GM13976 (cell line): ENCODE measurements around the gene APIP.

ENCODE experiments used
- DNase-seq: peaks from one replicate; pipeline ENCODE4 v3.0.0; 2012; ENCODE audit warnings: low spot score
- CTCF ChIP-seq: IDR thresholded peaks from 2 replicates; pipeline ENCODE4 v1.5.1; 2012; ENCODE audit warnings: borderline replicate concordance, mild to moderate bottlenecking; ENCODE audit not compliant: insufficient read depth; ENCODE audit errors: extremely low read depth, missing control alignments, control extremely low read depth
- in situ Hi-C: fragments of 300-500 bp; cut with MboI; formaldehyde crosslinking; loops from one replicate; pipeline ENCODE4 v1.12.0; 2022; ENCODE audit warnings: low sequenced_read_pairs, mixed read lengths, inconsistent platforms; ENCODE audit not compliant: unreplicated experiment

APIP gene

GRCh38 chr11:34840736-34841386, 75.3 kb downstream of the APIP start:
- in situ Hi-C loops = no loop called here
- peak; percentile 49 for DNase-seq
- peak; percentile 71 for TF ChIP-seq CTCF

DNA sequence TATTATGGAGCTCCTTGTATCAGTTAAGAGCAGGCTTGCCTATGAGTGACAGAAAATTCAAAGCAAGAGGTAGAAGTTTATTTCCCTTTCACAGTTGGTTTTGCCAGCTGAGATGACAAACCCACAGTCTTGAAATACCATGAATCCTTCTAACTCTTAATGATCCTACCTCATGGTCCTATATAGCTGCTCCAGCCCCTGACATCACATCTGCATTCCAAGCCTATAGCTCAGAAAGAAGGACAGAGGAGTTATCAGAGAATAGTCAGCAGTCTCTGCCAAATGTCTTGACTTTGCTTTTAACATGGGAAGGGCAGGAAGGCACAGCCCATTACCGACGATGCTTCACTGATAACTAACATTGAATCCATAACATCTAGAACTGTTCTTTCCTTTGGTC, 76.2 kb downstream of the APIP start:
- in situ Hi-C loops = no loop called here
- DNase-seq = no peak
- no peak for TF ChIP-seq CTCF

- no peak for DNase-seq
- TF ChIP-seq CTCF = no peak
- in situ Hi-C loops = no loop called here
Observed at GRCh38 chr11:34836958-34837856, 79.0 kb downstream of the APIP start.

DNA sequence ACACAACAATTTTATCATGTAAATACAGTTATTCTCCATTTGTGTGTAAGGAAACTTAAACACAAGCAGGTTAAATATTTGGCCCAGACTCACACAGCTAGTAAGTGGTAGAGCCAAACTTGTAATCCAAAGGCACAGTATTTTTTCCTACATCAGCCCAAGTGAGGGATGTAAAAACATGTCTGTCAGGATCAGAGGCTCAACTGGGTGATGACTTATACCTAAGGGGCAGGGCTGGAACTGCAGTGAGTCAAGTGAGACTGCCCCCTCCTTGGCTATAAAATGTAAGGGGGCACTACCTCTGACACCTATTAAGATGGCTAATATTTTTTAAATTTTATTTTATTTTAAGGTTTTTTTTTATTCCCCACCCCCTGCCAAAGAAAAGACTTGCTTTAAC, 82.6 kb downstream of the APIP start:
- TF ChIP-seq CTCF = no peak
- in situ Hi-C loops = no loop called here
- DNase-seq = no peak
